GM19035 (cell line): ENCODE data around the gene ZG16B.

ENCODE experiments used
- ATAC-seq: cut with Tn5 transposase; IDR thresholded peaks from one replicate; pipeline ENCODE4 v1.9.1; 2021; ENCODE audit not compliant: unreplicated experiment

ZG16B gene

GRCh38 chr16:2829501-2830354, at the start of gene ZG16B:
ZG16B (plus strand) TSS chr16:2830303; CDS start chr16:2830442, 139 bp downstream.
- no peak for ATAC-seq

- no peak for ATAC-seq
Observed at GRCh38 chr16:2782583-2783351, 47.3 kb upstream of the ZG16B start.

- ATAC-seq: no peak
Observed at GRCh38 chr16:2783581-2784357, 46.3 kb upstream of the ZG16B start.

GRCh38 chr16:2784358-2785100, 45.6 kb upstream of the ZG16B start:
- no peak for ATAC-seq

GRCh38 chr16:2785101-2785991, 44.8 kb upstream of the ZG16B start:
- no peak for ATAC-seq

- ATAC-seq: no peak
Observed at GRCh38 chr16:2786061-2786825, 43.9 kb upstream of the ZG16B start.

GRCh38 chr16:2786826-2787151, 43.3 kb upstream of the ZG16B start:
- no peak for ATAC-seq

GRCh38 chr16:2787406-2787805, 42.7 kb upstream of the ZG16B start, which contains the start of gene PRSS33:
PRSS33 (minus strand) TSS chr16:2787560; CDS start chr16:2786547, 1,013 bp downstream.
- no peak for ATAC-seq

- ATAC-seq: no peak
Observed at GRCh38 chr16:2787961-2788360, 42.1 kb upstream of the ZG16B start.

- ATAC-seq: no peak
Observed at GRCh38 chr16:2790631-2791030, 39.5 kb upstream of the ZG16B start.

- no peak for ATAC-seq
Observed at GRCh38 chr16:2791174-2791573, 38.9 kb upstream of the ZG16B start.

- no peak for ATAC-seq
Observed at GRCh38 chr16:2792940-2793339, 37.2 kb upstream of the ZG16B start.

GRCh38 chr16:2795395-2796143, 34.5 kb upstream of the ZG16B start:
- no peak for ATAC-seq

GRCh38 chr16:2798723-2799204, 31.3 kb upstream of the ZG16B start:
- ATAC-seq: no peak

GRCh38 chr16:2799205-2799858, 30.8 kb upstream of the ZG16B start:
- no peak for ATAC-seq

GRCh38 chr16:2799859-2800226, 30.3 kb upstream of the ZG16B start:
- ATAC-seq: no peak

GRCh38 chr16:2803545-2804195, 26.4 kb upstream of the ZG16B start:
- ATAC-seq: no peak
